Lower lobe of right lung (tissue), 2 donors: Measurements from ENCODE around the gene DGKI. TPM values are rescaled to one million over a fixed set of nuclear protein-coding genes. Genes with fewer than 3 reads are reported as not detected.

Experiments used
- ATAC-seq, 2 donors: fragments of 200-7000 bp; cut with Tn5 transposase; one replicate each; pipeline ENCODE4 v1.9.1; 2020 to 2022; ENCODE audit warnings: mild to moderate bottlenecking in 2 of 2, moderate library complexity in 2 of 2
- DNase-seq: peaks from one replicate; pipeline ENCODE4 v3.0.0-alpha.2; 2020
- H3K27ac ChIP-seq: fragments of 200-600 bp; one replicate; pipeline ENCODE4 v1.8.0; 2022
- H3K27me3 ChIP-seq: fragments of 200-600 bp; one replicate; pipeline ENCODE4 v1.8.0; 2022; ENCODE audit warnings: low read depth
- H3K36me3 ChIP-seq: fragments of 200-600 bp; one replicate; pipeline ENCODE4 v1.8.0; 2022; ENCODE audit warnings: mild to moderate bottlenecking
- H3K4me1 ChIP-seq: fragments of 200-600 bp; one replicate; pipeline ENCODE4 v1.8.0; 2022
- H3K4me3 ChIP-seq: fragments of 200-600 bp; one replicate; pipeline ENCODE4 v1.8.0; 2022; ENCODE audit warnings: mild to moderate bottlenecking
- H3K9me3 ChIP-seq: fragments of 200-600 bp; one replicate; pipeline ENCODE4 v1.8.0; 2022
- intact Hi-C: fragments of 100-400 bp; cut with DNase I; formaldehyde crosslinking; loops from one replicate; pipeline ENCODE4 v1.11.0; 2022
- total RNA-seq: library from RNA; stranded (reverse); fragmentation: NEBNext Ultra II Directional; extraction: Animal tissue kit (Norgen Biotek cat#: 25700); gene quantifications from one replicate; pipeline ENCODE4 v1.2.1, GENCODE V29; 2021
- TF ChIP-seq, protein P1 (sequence below): fragments of 200-600 bp; IDR thresholded peaks from one replicate; pipeline ENCODE4 v1.8.0; 2022; ENCODE audit warnings: antibody characterized with exemption, mild to moderate bottlenecking
- donor health status: DM: no; HTN: yes; CAD: no; lungs with severe emphysema.

DGKI gene
- total RNA-seq, 1 donor from 2014 or later = 0.09 TPM

- H3K27me3 ChIP-seq = no peaks in the 10 kb centered on the region
- no peaks in the 10 kb centered on the region for H3K4me1 ChIP-seq
- DNase-seq = no peak
- intact Hi-C loops = no loop called here
- H3K27ac ChIP-seq = no peak overlapping the region
- TF ChIP-seq, protein P1, sequence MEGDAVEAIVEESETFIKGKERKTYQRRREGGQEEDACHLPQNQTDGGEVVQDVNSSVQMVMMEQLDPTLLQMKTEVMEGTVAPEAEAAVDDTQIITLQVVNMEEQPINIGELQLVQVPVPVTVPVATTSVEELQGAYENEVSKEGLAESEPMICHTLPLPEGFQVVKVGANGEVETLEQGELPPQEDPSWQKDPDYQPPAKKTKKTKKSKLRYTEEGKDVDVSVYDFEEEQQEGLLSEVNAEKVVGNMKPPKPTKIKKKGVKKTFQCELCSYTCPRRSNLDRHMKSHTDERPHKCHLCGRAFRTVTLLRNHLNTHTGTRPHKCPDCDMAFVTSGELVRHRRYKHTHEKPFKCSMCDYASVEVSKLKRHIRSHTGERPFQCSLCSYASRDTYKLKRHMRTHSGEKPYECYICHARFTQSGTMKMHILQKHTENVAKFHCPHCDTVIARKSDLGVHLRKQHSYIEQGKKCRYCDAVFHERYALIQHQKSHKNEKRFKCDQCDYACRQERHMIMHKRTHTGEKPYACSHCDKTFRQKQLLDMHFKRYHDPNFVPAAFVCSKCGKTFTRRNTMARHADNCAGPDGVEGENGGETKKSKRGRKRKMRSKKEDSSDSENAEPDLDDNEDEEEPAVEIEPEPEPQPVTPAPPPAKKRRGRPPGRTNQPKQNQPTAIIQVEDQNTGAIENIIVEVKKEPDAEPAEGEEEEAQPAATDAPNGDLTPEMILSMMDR = no peak
- ATAC-seq = no peak
- no peak overlapping the region for H3K4me3 ChIP-seq
- H3K9me3 ChIP-seq = no peaks in the 10 kb centered on the region
- H3K36me3 ChIP-seq = no peaks in the 10 kb centered on the region
Observed at GRCh38 chr7:137743021-137743420, 103.8 kb downstream of the DGKI start.

GRCh38 chr7:137742051-137742450 lies 104.7 kb downstream of the DGKI start:
- H3K4me1 ChIP-seq = no peaks in the 10 kb centered on the region
- no peak overlapping the region for H3K4me3 ChIP-seq
- DNase-seq (no peak), ATAC-seq (no peak)
- H3K27ac ChIP-seq = no peak overlapping the region
- intact Hi-C loops = no loop called here
- no peaks in the 10 kb centered on the region for H3K36me3 ChIP-seq
- H3K9me3 ChIP-seq = no peaks in the 10 kb centered on the region
- H3K27me3 ChIP-seq = no peaks in the 10 kb centered on the region
- TF ChIP-seq, protein P1 = no peak

DNA sequence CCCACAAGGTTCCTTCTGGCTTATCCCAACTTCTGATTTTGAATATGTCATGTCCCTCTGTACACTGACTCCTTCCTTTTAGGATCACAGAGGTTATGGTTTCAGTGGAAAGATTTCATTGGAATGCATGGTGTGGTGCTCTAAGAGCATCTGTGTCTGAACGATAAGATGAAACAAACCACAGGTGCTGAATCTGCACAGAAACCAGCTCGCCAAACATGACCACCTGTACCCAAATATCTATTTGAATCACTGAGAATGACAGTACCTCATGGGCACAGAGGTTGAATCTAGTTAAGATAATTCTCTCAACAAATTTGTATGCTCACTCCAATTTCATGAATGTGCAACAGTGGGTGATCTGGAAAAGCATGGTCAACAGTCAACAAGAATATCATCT lies 105.3 kb downstream of the DGKI start:
- no peak for ATAC-seq

GRCh38 chr7:137734221-137734620 lies 112.6 kb downstream of the DGKI start:
- Histone ChIP-seq H3K27ac (no peak overlapping the region), H3K36me3 (no peaks in the 10 kb centered on the region), H3K27me3 (no peaks in the 10 kb centered on the region), H3K4me3 (no peak overlapping the region), H3K4me1 (no peaks in the 10 kb centered on the region), H3K9me3 (no peaks in the 10 kb centered on the region)
- TF ChIP-seq, protein P1 = no peak
- DNase-seq = no peak
- intact Hi-C loops = no loop called here
- ATAC-seq = no peak

More for the DNA sequence above, 105.3 kb downstream of the DGKI start:
- no peak overlapping the region for H3K27ac ChIP-seq
- no peak overlapping the region for H3K4me3 ChIP-seq
- TF ChIP-seq, protein P1 = no peak
- H3K36me3 ChIP-seq = no peaks in the 10 kb centered on the region
- no peaks in the 10 kb centered on the region for H3K4me1 ChIP-seq
- DNase-seq = no peak
- H3K27me3 ChIP-seq = no peaks in the 10 kb centered on the region
- H3K9me3 ChIP-seq = no peaks in the 10 kb centered on the region
- intact Hi-C loops = no loop called here

DNA sequence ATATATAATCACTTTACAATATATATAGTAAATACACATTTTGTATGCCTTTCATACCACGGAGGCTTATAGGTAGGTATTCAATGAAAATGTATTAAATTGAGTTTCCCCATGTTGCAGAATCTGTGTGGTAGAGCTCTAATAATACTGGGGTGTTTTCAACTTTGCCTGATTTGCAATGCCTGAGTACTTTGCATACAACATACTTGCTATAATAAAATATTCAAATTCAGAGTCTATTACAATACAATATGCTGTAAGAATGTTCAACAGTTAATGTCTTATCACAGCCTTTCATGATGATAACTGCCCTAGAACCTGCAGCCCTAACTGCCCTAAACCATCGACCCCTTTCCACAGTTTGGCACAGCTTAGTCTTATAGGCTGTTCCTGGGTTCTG lies 114.6 kb downstream of the DGKI start:
- Histone ChIP-seq H3K9me3 (no peaks in the 10 kb centered on the region), H3K4me3 (no peak overlapping the region), H3K36me3 (no peaks in the 10 kb centered on the region), H3K4me1 (no peaks in the 10 kb centered on the region), H3K27me3 (no peaks in the 10 kb centered on the region), H3K27ac (no peak overlapping the region)
- intact Hi-C loops = no loop called here
- DNase-seq (no peak), ATAC-seq (no peak)
- TF ChIP-seq, protein P1 = no peak

- Histone ChIP-seq H3K27me3 (no peaks in the 10 kb centered on the region), H3K36me3 (no peaks in the 10 kb centered on the region), H3K4me3 (no peak overlapping the region), H3K4me1 (no peaks in the 10 kb centered on the region), H3K27ac (no peak overlapping the region), H3K9me3 (no peaks in the 10 kb centered on the region)
- ATAC-seq = no peak
- DNase-seq = no peak
- intact Hi-C loops = no loop called here
- TF ChIP-seq, protein P1 = no peak
Observed at GRCh38 chr7:137731436-137731835, 115.3 kb downstream of the DGKI start.
